CD4-positive, alpha-beta T cell treated with Interferon alpha-2 for 1 hour (primary cell): ENCODE data around the gene ADGRA1.
A peak's percentile ranks its signal among the peaks of the same experiment; 100 is the strongest.
"Not testable (repeated sequence)": the region's sequence is repeated elsewhere in the genome, so short reads cannot be mapped to it uniquely, and the experiment has no call there.

ENCODE experiments used
- DNase-seq, 2 donors: peaks; one replicate each; pipeline ENCODE4 v3.0.0-alpha.2; 2020 to 2022

Gene ADGRA1

DNA sequence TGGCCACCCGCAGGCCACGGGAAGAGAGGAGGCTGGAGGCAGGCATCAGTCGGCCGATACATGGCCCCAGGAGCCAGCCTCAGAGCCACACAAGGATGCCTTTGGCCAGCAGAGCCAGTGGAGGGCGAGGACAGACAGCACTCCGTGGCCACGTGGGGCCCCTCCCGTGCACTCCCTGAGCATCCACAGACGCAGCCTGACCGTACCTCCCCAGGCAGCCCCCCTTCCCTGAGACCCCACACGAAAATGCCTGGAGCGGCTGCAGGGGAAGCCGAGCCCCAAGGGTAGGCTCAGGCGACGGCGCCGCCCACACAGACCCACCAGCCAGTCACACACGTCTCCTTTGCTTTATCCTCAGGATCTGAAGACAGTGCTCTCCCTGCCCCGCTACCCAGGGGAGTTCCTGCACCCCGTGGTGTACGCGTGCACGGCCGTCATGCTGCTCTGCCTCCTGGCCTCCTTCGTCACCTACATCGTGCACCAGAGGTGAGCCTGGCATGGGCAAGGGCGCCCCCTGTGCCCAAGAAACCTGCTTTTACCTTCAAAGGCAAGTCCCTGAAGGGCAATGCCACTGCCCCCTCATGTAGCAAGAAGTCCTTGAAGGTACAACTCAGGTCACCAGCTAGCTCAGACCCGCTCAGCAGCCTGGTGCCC lies 9.0 kb downstream of the ADGRA1 start:
- no peak for DNase-seq

GRCh38 chr10:133097418-133097817 lies 9.7 kb downstream of the ADGRA1 start:
- no peak for DNase-seq

- no peak for DNase-seq
These were observed 10.2 kb downstream of the ADGRA1 start for GRCh38 chr10:133097961-133098360.

DNA sequence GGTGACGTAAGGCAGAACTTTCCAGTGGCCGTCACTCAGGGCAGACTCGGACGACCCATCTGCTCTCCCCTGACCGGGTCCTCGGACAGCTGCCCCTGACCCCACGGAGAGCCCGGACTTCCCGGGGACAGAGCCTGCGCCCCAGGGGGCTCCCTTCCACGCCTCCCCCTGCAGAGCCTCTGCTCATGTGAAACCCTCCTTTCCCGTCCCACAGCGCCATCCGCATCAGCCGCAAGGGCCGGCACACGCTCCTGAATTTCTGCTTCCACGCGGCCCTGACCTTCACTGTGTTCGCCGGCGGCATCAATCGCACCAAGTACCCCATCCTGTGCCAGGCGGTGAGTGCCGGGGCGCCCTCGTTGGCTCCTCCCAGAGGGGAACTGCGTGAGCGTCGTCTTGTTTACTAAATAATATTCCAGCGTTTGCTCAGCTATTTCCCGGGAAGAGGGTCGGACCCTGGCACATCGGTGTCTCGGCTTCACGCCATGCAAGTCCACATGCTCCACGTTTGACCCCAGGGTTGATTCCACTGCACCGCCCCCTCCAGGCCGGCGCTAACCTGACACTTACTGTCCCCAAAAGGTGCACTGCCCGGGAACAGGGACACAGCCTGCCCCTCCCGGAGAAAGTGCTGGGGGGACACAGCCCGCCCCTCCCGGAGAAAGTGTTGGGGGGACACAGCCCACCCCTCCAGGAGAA lies 10.9 kb downstream of the ADGRA1 start:
- DNase-seq = no peak

- DNase-seq = no peak
These were observed 11.8 kb downstream of the ADGRA1 start for GRCh38 chr10:133099571-133099970.

DNA sequence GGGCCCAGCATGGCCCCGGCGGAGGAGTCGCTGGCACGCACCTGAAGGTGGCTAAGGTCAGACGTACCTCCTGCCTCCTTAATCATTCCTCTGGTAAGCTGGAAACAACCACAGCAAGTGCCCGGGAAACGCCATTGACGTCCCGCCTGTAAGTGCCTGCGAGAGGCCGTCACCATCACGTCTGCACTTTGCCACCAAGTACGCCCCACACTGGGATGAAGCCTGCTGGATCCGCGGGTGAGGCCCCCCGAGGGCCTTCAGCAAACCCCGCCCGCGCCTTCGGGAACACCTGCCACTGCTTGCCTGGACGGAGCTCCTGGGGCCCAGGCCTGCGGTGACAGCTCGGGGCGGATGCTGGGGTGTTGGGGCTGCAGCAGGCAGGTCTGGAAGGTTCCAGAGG lies 12.5 kb downstream of the ADGRA1 start:
- DNase-seq = no peak

GRCh38 chr10:133100706-133101415 lies 13.1 kb downstream of the ADGRA1 start:
- peak in 1 of 2 donors; percentile 10 for DNase-seq

DNA sequence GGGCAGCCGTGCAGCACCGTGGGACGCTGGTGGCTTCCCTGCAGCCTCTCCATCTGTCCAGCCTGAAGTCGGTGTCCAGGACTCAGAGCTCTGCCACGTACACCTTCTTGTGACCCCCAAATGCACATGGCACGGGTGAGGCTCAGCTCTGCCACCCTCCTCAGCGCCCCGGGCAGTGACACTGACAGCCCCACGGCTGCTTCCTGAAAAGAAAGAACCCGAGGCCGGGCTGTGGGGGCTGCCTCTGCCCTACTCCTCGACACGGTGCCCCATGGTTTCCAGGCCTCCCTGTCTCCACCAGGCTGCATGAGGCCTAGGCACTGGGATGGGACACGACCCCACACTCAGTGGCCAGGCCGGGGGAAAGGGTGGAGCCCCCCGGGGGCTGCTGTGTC lies 13.7 kb downstream of the ADGRA1 start:
- DNase-seq = no peak

DNA sequence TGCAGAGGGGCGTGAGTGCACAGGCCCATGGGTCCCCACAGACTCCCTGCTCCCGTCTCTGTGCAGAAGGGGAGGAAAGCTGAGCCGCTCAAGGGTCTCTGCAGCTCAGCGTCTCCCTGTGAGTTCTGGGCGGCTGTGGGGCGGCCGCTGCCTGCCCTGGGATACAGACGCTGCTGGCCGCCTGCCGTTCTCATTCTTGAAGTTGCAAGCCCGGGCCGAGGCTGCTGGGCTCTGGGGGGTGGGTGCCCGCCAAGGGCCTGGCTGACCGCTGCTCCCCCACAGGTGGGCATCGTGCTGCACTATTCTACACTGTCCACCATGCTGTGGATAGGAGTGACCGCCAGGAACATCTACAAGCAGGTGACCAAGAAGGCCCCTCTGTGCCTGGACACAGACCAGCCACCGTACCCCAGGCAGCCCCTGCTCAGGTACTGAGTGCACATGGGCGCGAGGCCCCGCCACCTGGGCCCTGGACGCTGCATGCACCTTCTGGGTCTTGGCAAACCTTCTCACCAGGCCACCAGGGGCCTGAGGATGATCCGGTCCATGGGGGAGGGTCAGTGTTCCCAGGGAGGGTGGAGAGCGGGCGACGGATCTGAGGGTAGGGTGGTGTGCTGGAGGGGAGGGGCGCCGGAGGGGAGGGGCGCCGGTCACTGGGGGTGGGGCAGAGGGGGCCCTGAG lies 14.8 kb downstream of the ADGRA1 start:
- no peak for DNase-seq

DNA sequence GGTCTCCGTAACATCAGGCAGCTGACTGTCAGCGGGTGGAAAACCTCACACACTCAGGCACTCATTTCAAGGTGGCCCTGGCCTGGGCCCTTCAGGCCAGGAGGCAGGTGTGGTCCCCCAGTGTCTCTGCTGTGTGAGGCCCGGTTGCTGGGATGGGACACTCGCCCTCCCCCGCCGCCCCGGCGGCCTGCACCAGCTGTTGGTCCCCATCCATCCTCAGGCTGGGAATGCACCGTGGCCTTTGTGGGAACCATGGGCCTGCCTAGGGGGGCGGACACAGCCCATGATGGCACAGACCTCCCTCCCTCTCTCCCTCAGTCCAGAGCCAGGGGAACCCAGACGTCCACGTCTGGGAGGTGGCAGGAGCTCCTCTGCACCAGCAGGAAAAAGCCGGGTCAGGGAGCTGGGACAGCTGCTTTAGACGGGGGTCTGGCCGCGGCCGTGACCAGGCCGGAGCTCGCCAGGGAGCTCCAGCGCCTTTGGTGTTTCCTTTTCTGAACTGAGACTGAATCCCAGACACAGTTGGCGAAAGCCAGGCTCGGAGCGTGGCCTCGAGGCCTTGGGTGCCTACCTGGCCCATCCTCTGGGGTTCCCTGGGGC lies 15.7 kb downstream of the ADGRA1 start:
- DNase-seq = no peak

- DNase-seq = no peak
These were observed 16.6 kb downstream of the ADGRA1 start for GRCh38 chr10:133104068-133104962.

- DNase-seq = no peak
These were observed 17.4 kb downstream of the ADGRA1 start for GRCh38 chr10:133104963-133105640.

- no peak for DNase-seq
These were observed 18.1 kb downstream of the ADGRA1 start for GRCh38 chr10:133105686-133106390.

GRCh38 chr10:133106516-133106915 lies 18.8 kb downstream of the ADGRA1 start:
- no peak for DNase-seq

DNA sequence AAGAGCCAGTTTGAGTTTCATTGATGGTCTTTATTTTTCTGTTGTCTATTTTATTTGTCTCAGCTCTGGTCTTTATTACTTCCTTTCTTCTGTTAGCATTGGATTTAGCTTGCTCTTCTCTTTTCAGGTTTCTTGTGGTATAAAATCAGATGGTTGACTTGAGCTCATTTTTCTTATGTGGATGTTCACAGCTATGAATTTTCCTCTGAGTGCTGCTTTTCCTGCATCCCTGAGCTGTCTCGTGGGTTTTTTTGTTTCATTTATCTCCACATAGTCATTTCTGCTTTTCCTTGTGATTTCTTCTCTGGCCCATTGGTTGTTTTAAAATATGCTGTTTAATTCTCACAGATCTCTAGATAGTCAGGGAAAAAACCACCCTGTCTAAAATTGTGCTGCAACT lies 19.7 kb downstream of the ADGRA1 start:
- no peak for DNase-seq

- no peak for DNase-seq
These were observed 22.0 kb downstream of the ADGRA1 start for GRCh38 chr10:133109711-133110110.

DNA sequence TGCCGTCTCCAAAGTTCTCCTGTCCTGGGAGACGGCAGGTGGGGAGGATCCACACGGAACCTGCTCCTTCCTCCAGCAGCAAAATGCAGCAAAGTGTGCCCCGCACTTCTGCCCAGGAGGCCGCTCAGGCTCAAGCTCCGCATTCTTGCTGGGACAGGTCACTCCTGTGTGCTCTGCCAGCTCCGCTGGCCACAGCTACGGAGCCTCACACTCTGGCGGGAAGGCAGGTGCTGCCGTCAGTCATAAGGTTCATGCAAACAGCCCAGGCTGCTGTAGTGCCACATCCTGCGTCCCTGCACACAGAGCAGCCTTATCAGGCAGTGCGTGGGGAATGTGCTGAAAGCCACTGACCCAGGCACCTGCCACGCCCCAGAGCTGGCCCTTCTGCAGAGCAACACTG lies 22.4 kb downstream of the ADGRA1 start:
- no peak for DNase-seq

GRCh38 chr10:133110609-133111275 lies 23.0 kb downstream of the ADGRA1 start:
- DNase-seq = no peak

DNA sequence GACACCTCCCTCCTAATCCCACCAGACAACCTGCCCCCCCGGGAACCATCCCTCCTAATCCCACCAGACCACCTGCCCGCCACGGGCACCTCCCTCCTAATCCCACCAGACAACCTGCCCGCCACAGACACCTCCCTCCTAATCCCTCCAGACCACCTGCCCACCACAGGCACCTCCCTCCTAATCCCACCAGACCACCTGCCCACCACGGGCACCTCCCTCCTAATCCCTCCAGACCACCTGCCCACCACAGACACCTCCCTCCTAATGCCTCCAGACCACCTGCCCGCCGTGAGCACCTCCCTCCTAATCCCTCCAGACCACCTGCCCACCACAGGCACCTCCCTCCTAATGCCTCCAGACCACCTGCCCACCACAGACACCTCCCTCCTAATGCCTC lies 23.9 kb downstream of the ADGRA1 start:
- not testable (repeated sequence) for DNase-seq

DNA sequence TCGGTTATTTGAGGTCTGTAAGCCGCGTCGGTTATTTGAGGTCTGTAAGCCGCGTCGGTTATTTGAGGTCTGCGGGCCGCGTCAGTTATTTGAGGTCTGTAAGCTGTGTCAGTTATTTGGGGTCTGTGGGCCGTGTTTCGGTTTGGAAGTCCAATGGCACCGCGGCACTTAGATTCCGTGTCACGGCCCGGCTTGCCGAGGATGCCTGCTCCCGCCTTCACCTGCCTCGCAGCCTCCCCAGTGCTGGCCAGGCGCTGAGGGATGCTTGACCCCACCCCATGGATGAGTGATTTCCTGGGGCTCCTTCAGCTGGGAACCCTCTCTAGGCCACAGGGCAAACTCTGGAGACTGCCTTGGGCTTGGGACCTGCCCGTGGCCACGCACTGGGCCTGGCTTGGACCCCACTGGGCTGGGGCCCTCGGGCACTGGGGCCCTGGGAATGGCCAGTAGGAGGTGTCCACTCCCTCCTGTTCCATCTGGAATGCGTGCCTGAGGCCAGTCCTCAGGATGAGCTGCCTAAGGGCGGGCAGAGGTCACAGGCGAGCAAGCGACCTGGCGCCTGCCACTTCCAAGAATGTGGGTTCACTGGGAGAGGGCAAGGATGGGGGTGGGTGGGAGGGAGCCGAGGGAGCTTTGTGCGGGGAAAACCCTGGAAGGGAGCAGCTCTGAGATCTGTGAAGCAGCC lies 25.6 kb downstream of the ADGRA1 start:
- no peak for DNase-seq
